Measurements from ENCODE around the gene ITIH2. TPM values are rescaled to one million over a fixed set of nuclear protein-coding genes. Genes with fewer than 3 reads are reported as not detected.

The ITIH2 gene
- total RNA-seq, 1 experiment from 2014 or later: not detected

DNA sequence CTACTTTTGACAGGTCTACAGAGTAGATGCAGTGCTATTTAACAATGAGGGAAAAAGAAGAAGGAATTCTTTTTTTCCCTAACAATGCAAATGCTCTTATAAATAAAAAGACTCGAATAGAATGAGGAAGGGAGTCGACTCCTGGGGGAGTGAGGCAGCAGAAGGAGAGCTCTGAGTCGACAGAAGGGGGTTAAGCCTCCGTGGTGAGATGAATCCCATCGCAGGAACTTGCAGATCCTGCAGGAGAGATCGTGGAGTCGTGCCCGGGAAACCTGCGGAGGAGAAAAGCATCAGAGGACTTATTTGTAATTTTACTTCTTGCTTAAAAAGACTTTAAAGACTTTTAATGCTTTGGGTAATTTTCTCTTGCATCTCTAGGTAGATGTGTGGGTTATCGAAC is 17.4 kb downstream of the ITIH2 start:
- Histone ChIP-seq H3K9me2 (replicated peaks; ENCODE audit: low read length) (no peaks in the 10 kb centered on the region), H3K9ac (ENCODE audit: low read length) (no peak overlapping the region), H3K4me2 (ENCODE audit: low read length) (no peak overlapping the region), H3K36me3 (ENCODE audit: low read depth, low read length) (no peaks in the 10 kb centered on the region), H4K20me1 (ENCODE audit: low read length) (no peaks in the 10 kb centered on the region), H3F3A (ENCODE audit: low read length, unreplicated experiment) (no peaks in the 10 kb centered on the region), H3K27me3 (ENCODE audit: low read length) (peaks cover 43% of the 10 kb centered on the region), H3K27ac (ENCODE audit: low read length) (no peak overlapping the region), H3K79me2 (ENCODE audit: low read length) (no peaks in the 10 kb centered on the region), H2AFZ (ENCODE audit: low read length) (no peak overlapping the region), H3K9me3 (ENCODE audit: low read length) (no peaks in the 10 kb centered on the region), H3K4me3 (ENCODE audit: low read length) (no peak overlapping the region), H3K4me1 (ENCODE audit: insufficient read depth, low read length) (no peaks in the 10 kb centered on the region)
- ATAC-seq (no peak), DNase-seq (no peak)
- no peak for TF ChIP-seq EZH2phosphoT487 (IDR thresholded peaks at IDR 0.05; ENCODE audit: borderline replicate concordance, low read length)
- TF ChIP-seq EZH2 (IDR thresholded peaks at IDR 0.05; ENCODE audit: low read length, unreplicated experiment): no peak
- TF ChIP-seq, protein P1, sequence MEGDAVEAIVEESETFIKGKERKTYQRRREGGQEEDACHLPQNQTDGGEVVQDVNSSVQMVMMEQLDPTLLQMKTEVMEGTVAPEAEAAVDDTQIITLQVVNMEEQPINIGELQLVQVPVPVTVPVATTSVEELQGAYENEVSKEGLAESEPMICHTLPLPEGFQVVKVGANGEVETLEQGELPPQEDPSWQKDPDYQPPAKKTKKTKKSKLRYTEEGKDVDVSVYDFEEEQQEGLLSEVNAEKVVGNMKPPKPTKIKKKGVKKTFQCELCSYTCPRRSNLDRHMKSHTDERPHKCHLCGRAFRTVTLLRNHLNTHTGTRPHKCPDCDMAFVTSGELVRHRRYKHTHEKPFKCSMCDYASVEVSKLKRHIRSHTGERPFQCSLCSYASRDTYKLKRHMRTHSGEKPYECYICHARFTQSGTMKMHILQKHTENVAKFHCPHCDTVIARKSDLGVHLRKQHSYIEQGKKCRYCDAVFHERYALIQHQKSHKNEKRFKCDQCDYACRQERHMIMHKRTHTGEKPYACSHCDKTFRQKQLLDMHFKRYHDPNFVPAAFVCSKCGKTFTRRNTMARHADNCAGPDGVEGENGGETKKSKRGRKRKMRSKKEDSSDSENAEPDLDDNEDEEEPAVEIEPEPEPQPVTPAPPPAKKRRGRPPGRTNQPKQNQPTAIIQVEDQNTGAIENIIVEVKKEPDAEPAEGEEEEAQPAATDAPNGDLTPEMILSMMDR (conservative IDR thresholded peaks at IDR 0.05; ENCODE audit: low read depth, low read length): no peak
- intact Hi-C loops (cut with micrococcal nuclease): no loop called here
- ChIA-PET CTCF (no interaction called here), POLR2A (ENCODE audit: unreplicated experiment) (no interaction called here)
- no TSS peak for BruUV-seq (replicated peaks)

DNA sequence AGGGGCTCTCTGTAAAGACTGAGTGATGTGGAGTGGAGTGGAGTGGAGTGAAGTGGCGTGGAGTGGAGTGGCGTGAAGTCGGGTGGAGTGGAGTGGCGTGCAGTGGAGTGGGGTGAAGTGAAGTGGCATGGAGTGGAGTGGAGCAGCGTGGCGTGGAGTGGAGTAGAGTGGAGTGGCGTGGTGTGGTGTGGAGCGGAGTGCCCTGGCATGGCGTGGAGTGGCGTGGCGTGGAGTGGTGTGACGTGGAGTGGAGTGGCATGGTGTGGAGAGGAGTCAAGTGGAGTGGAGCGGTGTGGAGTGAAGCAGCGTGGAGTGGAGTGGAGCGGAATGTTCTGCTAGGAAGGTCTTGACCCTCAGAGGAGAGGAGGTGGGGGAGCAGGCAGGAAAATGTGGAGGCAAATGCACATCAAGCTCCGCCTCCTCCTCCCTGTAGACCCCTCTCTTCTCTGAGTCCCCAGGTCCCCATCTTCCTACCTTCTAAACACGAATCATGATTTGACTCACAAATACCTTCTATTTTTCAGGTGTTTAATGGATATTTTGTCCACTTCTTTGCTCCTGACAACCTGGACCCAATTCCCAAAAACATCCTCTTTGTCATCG is 19.9 kb downstream of the ITIH2 start:
- no peaks in the 10 kb centered on the region for H3K9me2 ChIP-seq (replicated peaks; ENCODE audit: low read length)
- ATAC-seq: no peak
- no peaks in the 10 kb centered on the region for H3K9me3 ChIP-seq (ENCODE audit: low read length)
- BruUV-seq (replicated peaks): no TSS peak
- peaks cover 58% of the 10 kb centered on the region for H3K27me3 ChIP-seq (ENCODE audit: low read length)
- no peak overlapping the region for H3K9ac ChIP-seq (ENCODE audit: low read length)
- intact Hi-C loops (cut with micrococcal nuclease): no loop called here
- H3K79me2 ChIP-seq (ENCODE audit: low read length): no peaks in the 10 kb centered on the region
- no peaks in the 10 kb centered on the region for H3K4me1 ChIP-seq (ENCODE audit: insufficient read depth, low read length)
- no peak overlapping the region for H2AFZ ChIP-seq (ENCODE audit: low read length)
- no peak overlapping the region for H3K4me3 ChIP-seq (ENCODE audit: low read length)
- no peaks in the 10 kb centered on the region for H4K20me1 ChIP-seq (ENCODE audit: low read length)
- H3K27ac ChIP-seq (ENCODE audit: low read length): no peak overlapping the region
- DNase-seq: no peak
- no peak overlapping the region for H3K4me2 ChIP-seq (ENCODE audit: low read length)
- no peaks in the 10 kb centered on the region for H3K36me3 ChIP-seq (ENCODE audit: low read depth, low read length)
- H3F3A ChIP-seq (ENCODE audit: low read length, unreplicated experiment): no peaks in the 10 kb centered on the region
- TF ChIP-seq EZH2 (IDR thresholded peaks at IDR 0.05; ENCODE audit: low read length, unreplicated experiment): no peak
- TF ChIP-seq, protein P1 (conservative IDR thresholded peaks at IDR 0.05; ENCODE audit: low read depth, low read length): no peak
- no peak for TF ChIP-seq EZH2phosphoT487 (IDR thresholded peaks at IDR 0.05; ENCODE audit: borderline replicate concordance, low read length)
- ChIA-PET CTCF (no interaction called here), POLR2A (ENCODE audit: unreplicated experiment) (no interaction called here)

DNA sequence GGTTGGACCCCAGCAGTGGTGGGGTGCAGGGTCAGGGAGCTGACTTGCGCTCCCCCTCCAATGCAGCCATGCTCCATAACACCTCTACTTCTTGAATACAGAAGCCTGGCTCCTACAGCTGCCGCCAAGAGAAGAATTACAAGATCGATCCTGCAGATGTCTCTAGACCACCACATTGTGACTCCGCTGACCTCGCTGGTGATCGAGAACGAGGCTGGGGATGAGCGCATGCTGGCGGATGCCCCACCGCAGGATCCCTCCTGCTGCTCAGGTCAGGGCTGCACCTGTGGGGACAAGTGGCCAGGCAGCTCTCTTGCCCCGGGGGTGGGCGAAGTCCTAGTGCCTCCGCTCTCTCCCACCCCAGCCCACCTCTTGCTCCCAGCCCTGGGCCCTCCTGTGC is 31.7 kb downstream of the ITIH2 start:
- no peaks in the 10 kb centered on the region for H3K9me3 ChIP-seq (ENCODE audit: low read length)
- no peak overlapping the region for H3K27ac ChIP-seq (ENCODE audit: low read length)
- no peak overlapping the region for H3K4me3 ChIP-seq (ENCODE audit: low read length)
- no peak overlapping the region for H3K4me2 ChIP-seq (ENCODE audit: low read length)
- no peak for DNase-seq
- no peaks in the 10 kb centered on the region for H3K36me3 ChIP-seq (ENCODE audit: low read depth, low read length)
- H3K9me2 ChIP-seq (replicated peaks; ENCODE audit: low read length): no peaks in the 10 kb centered on the region
- H3K27me3 ChIP-seq (ENCODE audit: low read length): peaks cover 5% of the 10 kb centered on the region; the same call in 1 of the 2 replicates
- CTCF ChIA-PET: no interaction called here
- BruUV-seq (replicated peaks): no TSS peak
- no peaks in the 10 kb centered on the region for H4K20me1 ChIP-seq (ENCODE audit: low read length)
- no peak overlapping the region for H2AFZ ChIP-seq (ENCODE audit: low read length)
- H3K9ac ChIP-seq (ENCODE audit: low read length): no peak overlapping the region
- POLR2A ChIA-PET (ENCODE audit: unreplicated experiment): no interaction called here
- no peaks in the 10 kb centered on the region for H3F3A ChIP-seq (ENCODE audit: low read length, unreplicated experiment)
- TF ChIP-seq EZH2 (IDR thresholded peaks at IDR 0.05; ENCODE audit: low read length, unreplicated experiment) (no peak), EZH2phosphoT487 (IDR thresholded peaks at IDR 0.05; ENCODE audit: borderline replicate concordance, low read length) (no peak)
- TF ChIP-seq, protein P1 (conservative IDR thresholded peaks at IDR 0.05; ENCODE audit: low read depth, low read length): no peak
- ATAC-seq: no peak
- no peaks in the 10 kb centered on the region for H3K4me1 ChIP-seq (ENCODE audit: insufficient read depth, low read length)
- H3K79me2 ChIP-seq (ENCODE audit: low read length): no peaks in the 10 kb centered on the region
- intact Hi-C loops (cut with micrococcal nuclease): no loop called here

Measured in PC-3 (cell line).